Suprapubic skin (tissue), 4 donors: ENCODE measurements around the gene FAM89A. TPM values are rescaled to one million over a fixed set of nuclear protein-coding genes. Genes with fewer than 3 reads are reported as not detected.

Source experiments
- DNase-seq, 2 donors: peaks; one replicate each; pipeline ENCODE4 v3.0.0-alpha.2; 2019; ENCODE audit warnings: low spot score in 2 of 2
- H3K27ac ChIP-seq: fragments of 200-600 bp; sonication (generic); one replicate; pipeline ENCODE4 v1.5.1; 2019
- H3K27me3 ChIP-seq: fragments of 200-600 bp; sonication (generic); one replicate; pipeline ENCODE4 v1.5.1; 2019
- H3K36me3 ChIP-seq: fragments of 200-600 bp; sonication (generic); one replicate; pipeline ENCODE4 v1.5.1; 2019
- H3K4me1 ChIP-seq: fragments of 200-600 bp; sonication (generic); one replicate; pipeline ENCODE4 v1.5.1; 2019
- H3K4me3 ChIP-seq: fragments of 200-600 bp; sonication (generic); one replicate; pipeline ENCODE4 v1.5.1; 2019; ENCODE audit warnings: mild to moderate bottlenecking
- H3K9me3 ChIP-seq: fragments of 200-600 bp; sonication (generic); one replicate; pipeline ENCODE4 v1.5.1; 2019
- EP300 ChIP-seq: sonication (generic); formaldehyde crosslinking; IDR thresholded peaks from one replicate; pipeline ENCODE4 v1.6.1; 2017; ENCODE audit warnings: antibody characterized with exemption
- POLR2A ChIP-seq, 2 donors: fragments of 450-650 bp; IDR thresholded peaks; one replicate each; pipeline ENCODE4 v1.6.1; 2017; ENCODE audit warnings: antibody characterized with exemption in 2 of 2, mild to moderate bottlenecking in 2 of 2, moderate library complexity in 2 of 2
- POLR2AphosphoS5 ChIP-seq, 3 donors: sonication (generic); formaldehyde crosslinking; IDR thresholded peaks; one replicate each; pipeline ENCODE4 v1.6.1; 2017; ENCODE audit warnings: antibody characterized with exemption in 3 of 3
- WGBS: methylation state at CpG from one replicate; pipeline ENCODE4 v1.1.5; 2018; 5-methylcytosine and 5-hydroxymethylcytosine counted together
- total RNA-seq, 4 donors: library from RNA; depleted of rRNA; stranded (reverse); fragments of >200 nt; gene quantifications; one replicate each; pipeline ENCODE4 v1.1.0, GENCODE V29; 2016
- TF ChIP-seq, protein P1 (sequence below), 2 donors: fragments of 200-600 bp in 1 of 2; fragments of 450-650 bp in 1 of 2; sonication (generic) in 1 of 2; IDR thresholded peaks; one replicate each; pipeline ENCODE4 v1.5.1; 2016 to 2019; ENCODE audit warnings: antibody characterized with exemption in 2 of 2, mild to moderate bottlenecking in 1 of 2, moderate library complexity in 1 of 2

The FAM89A gene
- total RNA-seq, 4 donors from 2014 or later = 25.5 to 59.8 (median 49.7) TPM

DNA sequence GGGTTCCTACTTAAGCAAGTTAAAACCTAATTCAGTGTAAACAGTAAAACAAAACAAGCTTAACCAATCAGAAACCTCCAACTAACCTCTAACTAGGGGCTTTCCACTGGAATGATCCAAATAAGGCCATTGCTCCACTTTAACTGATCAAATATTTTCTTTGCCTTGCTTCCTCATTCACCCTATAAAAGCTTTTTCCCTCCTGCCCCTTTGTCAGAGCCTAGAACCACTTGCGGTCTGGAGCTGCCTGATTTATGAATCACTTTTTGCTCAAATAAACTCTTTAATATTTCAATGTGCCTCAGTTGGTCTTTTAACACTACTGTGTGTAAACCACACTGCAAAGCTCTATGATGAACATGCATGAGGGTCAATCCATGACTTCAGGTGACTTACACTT is 4.5 kb upstream of the FAM89A start:
- WGBS = 91% methylated on average over 1 of the region's 1 CpG
- no peaks in the 10 kb centered on the region for H3K36me3 ChIP-seq
- no peak for TF ChIP-seq POLR2A (IDR thresholded peaks at IDR 0.05)
- TF ChIP-seq EP300 = no peak
- TF ChIP-seq, protein P1, sequence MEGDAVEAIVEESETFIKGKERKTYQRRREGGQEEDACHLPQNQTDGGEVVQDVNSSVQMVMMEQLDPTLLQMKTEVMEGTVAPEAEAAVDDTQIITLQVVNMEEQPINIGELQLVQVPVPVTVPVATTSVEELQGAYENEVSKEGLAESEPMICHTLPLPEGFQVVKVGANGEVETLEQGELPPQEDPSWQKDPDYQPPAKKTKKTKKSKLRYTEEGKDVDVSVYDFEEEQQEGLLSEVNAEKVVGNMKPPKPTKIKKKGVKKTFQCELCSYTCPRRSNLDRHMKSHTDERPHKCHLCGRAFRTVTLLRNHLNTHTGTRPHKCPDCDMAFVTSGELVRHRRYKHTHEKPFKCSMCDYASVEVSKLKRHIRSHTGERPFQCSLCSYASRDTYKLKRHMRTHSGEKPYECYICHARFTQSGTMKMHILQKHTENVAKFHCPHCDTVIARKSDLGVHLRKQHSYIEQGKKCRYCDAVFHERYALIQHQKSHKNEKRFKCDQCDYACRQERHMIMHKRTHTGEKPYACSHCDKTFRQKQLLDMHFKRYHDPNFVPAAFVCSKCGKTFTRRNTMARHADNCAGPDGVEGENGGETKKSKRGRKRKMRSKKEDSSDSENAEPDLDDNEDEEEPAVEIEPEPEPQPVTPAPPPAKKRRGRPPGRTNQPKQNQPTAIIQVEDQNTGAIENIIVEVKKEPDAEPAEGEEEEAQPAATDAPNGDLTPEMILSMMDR (IDR thresholded peaks at IDR 0.05) = no peak
- no peak for TF ChIP-seq POLR2AphosphoS5 (IDR thresholded peaks at IDR 0.05)
- no peak overlapping the region for H3K4me3 ChIP-seq
- peaks cover 16% of the 10 kb centered on the region for H3K4me1 ChIP-seq
- no peak for DNase-seq
- no peaks in the 10 kb centered on the region for H3K9me3 ChIP-seq
- H3K27me3 ChIP-seq = peaks cover 9% of the 10 kb centered on the region
- no peak overlapping the region for H3K27ac ChIP-seq

DNA sequence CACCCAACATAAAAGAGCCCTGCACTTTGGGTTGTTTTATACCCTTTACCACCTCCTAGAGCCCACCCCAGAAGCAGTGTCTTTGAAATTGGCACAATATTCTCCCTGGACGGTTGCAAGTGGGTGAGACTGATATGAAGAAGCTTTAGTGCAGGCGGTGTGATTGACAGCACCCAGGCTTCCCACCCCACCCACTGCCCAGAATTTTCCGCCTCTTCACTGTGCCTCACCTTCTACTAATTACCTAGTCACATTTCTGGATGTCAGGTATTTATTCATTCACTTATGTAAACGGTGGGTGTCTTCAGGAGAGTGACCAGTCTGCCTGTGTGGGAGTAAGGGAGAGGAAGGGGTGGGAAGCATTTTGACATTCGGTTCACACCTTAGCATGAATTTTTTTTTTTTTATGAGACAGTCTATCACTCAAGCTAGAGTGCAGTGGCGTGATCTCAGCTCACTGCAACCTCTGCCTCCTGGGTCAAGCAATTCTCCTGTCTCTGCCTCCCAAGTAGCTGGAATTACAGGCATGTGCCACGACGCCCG is 1.7 kb upstream of the FAM89A start:
- no peak overlapping the region for H3K27ac ChIP-seq
- TF ChIP-seq, protein P1 (IDR thresholded peaks at IDR 0.05) = no peak
- no peak for TF ChIP-seq POLR2A (IDR thresholded peaks at IDR 0.05)
- no peak for TF ChIP-seq EP300
- TF ChIP-seq POLR2AphosphoS5 (IDR thresholded peaks at IDR 0.05) = no peak

DNA sequence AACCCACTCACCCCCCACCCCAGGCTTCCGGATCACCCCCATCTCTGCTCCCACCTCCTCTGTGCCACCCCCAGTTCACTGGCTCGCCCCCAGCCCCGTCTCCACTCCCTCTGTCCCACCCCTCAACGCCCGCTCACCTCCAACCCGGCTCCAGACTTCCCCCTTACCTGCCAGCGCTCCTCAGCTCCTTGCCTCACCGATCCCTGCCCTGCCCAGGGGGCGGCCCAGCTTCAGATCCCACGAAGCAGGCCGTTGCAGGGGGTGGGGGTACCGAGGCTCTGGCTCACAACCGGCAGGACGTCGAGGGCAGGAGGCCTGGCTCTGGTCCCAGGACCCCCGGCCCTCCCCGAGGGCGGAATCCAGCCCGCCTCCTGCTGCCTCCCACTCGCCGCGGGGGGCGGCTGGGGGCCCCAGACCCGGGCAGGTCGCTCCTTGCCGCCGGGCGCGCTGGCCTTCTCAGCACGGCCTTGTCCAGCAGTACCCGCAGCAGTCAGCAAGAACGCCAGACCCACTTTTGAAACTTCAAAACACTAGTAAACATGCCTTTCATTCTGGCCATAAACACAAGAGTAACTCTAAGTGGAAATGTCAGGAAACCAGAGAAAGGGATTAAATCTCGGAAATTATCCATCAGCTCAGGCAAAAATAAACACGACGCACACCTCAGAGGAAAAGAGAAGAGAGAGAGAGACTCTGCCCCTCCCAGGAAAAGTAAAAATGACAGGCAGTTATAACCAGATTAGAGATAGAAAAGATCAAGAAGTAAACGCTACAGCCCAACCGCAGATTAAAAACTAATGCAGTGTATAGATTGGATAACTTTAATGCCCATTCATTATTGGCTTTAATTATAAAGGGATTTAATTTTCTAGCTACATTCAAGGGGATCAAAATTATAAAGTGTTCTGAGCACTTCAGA is 1.0 kb upstream of the FAM89A start:
- H3K9me3 ChIP-seq = no peaks in the 10 kb centered on the region
- peak overlapping the region; percentile 81 for H3K4me3 ChIP-seq
- WGBS = 7% methylated on average over 19 of the region's 37 CpGs
- H3K36me3 ChIP-seq = no peaks in the 10 kb centered on the region
- DNase-seq = peak in 1 of 2 donors; percentile 70
- TF ChIP-seq POLR2AphosphoS5 (IDR thresholded peaks at IDR 0.05) = no peak
- TF ChIP-seq, protein P1 (IDR thresholded peaks at IDR 0.05) = no peak
- no peak for TF ChIP-seq EP300
- TF ChIP-seq POLR2A (IDR thresholded peaks at IDR 0.05) = no peak
- H3K4me1 ChIP-seq = peaks cover 27% of the 10 kb centered on the region
- H3K27ac ChIP-seq = no peak overlapping the region
- H3K27me3 ChIP-seq = no peaks in the 10 kb centered on the region

More for the DNA sequence above, 1.7 kb upstream of the FAM89A start:
- 70% methylated on average over 9 of the region's 9 CpGs for WGBS
- no peaks in the 10 kb centered on the region for H3K9me3 ChIP-seq
- DNase-seq = no peak
- H3K27me3 ChIP-seq = peaks cover 2% of the 10 kb centered on the region
- H3K4me3 ChIP-seq = no peak overlapping the region
- peaks cover 27% of the 10 kb centered on the region for H3K4me1 ChIP-seq
- H3K36me3 ChIP-seq = no peaks in the 10 kb centered on the region

DNA sequence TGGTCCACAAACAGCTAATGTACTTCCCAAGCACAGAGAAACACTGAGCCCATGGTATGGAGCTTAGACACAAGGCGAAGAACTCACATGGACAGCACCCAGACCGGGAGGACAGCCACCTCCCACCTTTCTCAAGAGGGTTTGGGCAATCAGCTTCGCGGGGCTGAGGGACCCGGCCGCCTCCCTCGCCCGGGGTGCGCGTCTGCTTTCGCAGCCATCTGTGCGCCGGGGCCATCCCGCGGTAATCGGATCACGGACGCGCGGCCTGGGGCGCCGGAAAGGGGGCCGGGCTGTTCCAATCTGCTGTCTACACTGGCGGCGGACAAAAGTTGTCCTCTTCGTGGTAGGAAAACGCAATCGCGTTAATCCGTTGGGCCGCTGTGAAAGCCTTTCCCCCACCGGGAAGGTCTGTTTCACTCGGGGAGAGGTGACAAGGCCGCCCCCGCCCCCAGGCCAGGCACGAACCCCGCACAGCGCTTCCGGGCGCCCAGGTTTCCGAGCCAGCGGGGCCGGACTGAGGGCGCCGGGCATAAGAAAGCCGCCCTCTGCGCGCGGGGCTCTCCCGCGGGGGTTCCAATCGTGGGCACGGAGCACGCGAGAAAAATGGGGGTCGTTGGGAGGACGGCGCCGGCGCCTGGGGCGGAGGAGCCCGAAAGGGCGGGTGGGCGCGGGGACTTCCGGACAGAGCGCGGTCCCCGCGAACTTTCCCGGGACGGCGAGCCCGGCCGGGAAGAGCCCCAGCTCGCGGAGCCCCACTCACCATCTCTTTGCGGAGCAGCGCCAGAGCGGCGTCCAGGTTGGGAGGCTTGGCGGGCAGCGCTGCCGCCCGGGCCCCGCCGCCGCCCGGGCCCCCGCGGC is 664 bp downstream of the FAM89A start:
- 1% methylated on average over 53 of the region's 91 CpGs for WGBS
- DNase-seq = no peak
- no peak for TF ChIP-seq POLR2A (IDR thresholded peaks at IDR 0.05)
- TF ChIP-seq, protein P1 (IDR thresholded peaks at IDR 0.05) = no peak
- no peak for TF ChIP-seq EP300
- no peak for TF ChIP-seq POLR2AphosphoS5 (IDR thresholded peaks at IDR 0.05)
- Histone ChIP-seq H3K9me3 (no peaks in the 10 kb centered on the region), H3K27ac (peak overlapping the region; percentile 66), H3K4me1 (peaks cover 27% of the 10 kb centered on the region), H3K27me3 (no peaks in the 10 kb centered on the region), H3K36me3 (no peaks in the 10 kb centered on the region), H3K4me3 (peak overlapping the region; percentile 81)
